CD4-positive, alpha-beta T cell (primary cell): ENCODE data around the gene DTWD2. TPM values are rescaled to one million over a fixed set of nuclear protein-coding genes. Genes with fewer than 3 reads are reported as not detected.
"Not testable (repeated sequence)": the region's sequence is repeated elsewhere in the genome, so short reads cannot be mapped to it uniquely, and the experiment has no call there.

Experiments
- ATAC-seq: fragments of 200-7000 bp; cut with Tn5 transposase; one replicate; pipeline ENCODE4 v1.10.0; 2022; ENCODE audit warnings: mild to moderate bottlenecking; ENCODE audit not compliant: poor library complexity
- CTCF ChIA-PET: fragments of 350-600 bp; sonication (Branson Sonifier 250); formaldehyde crosslinking; loops from one replicate; lab custom pipeline; 2021; ENCODE audit warnings: antibody characterized with exemption, inconsistent platforms; lab: Charles Lee
- POLR2A ChIA-PET: fragments of 350-600 bp; sonication (Branson Sonifier 250); formaldehyde crosslinking; loops from one replicate; lab custom pipeline; 2021; ENCODE audit warnings: antibody characterized with exemption, inconsistent platforms; lab: Charles Lee
- DNase-seq, 14 experiments: peaks; one replicate each; pipeline ENCODE4 v3.0.0-alpha.2; 2013 to 2020; ENCODE audit warnings: mixed read lengths in 2 of 14
- H3K27ac ChIP-seq, 2 donors: one replicate each; pipeline versions ENCODE4 v1.5.1 to v1.7.0; 2013; ENCODE audit warnings: low read length in 2 of 2, low read depth in 1 of 2, mild to moderate bottlenecking in 1 of 2
- H3K27me3 ChIP-seq, 2 experiments: 1 replicate in 1 of 2; 2 replicates in 1 of 2; pipeline versions ENCODE4 v1.6.1 to v1.7.0; 2013; ENCODE audit warnings: low read length in 2 of 2, control low read depth in 1 of 2, mild to moderate bottlenecking in 1 of 2, moderate library complexity in 1 of 2; ENCODE audit not compliant: insufficient read depth in 2 of 2, control insufficient read depth in 1 of 2
- H3K36me3 ChIP-seq: one replicate; pipeline ENCODE4 v1.6.1; 2013; ENCODE audit warnings: low read length, control low read depth; ENCODE audit not compliant: insufficient read depth
- H3K4me1 ChIP-seq: one replicate; pipeline ENCODE4 v1.6.1; 2013; ENCODE audit warnings: low read length, control low read depth; ENCODE audit not compliant: insufficient read depth
- H3K4me3 ChIP-seq: one replicate; pipeline ENCODE4 v1.5.1; 2013; ENCODE audit warnings: mild to moderate bottlenecking, low read length, moderate library complexity
- H3K9me3 ChIP-seq, 2 experiments: 1 replicate in 1 of 2; 2 replicates in 1 of 2; pipeline versions ENCODE4 v1.6.1 to v1.7.0; 2013; ENCODE audit warnings: low read length in 2 of 2, mild to moderate bottlenecking in 2 of 2, control low read depth in 1 of 2, moderate library complexity in 1 of 2; ENCODE audit not compliant: control insufficient read depth in 1 of 2, insufficient read depth in 1 of 2
- H3K27ac Mint-ChIP-seq: one replicate; pipeline ENCODE4 v1.8.0; 2020; ENCODE audit warnings: mixed read lengths
- H3K27me3 Mint-ChIP-seq: one replicate; pipeline ENCODE4 v1.8.0; 2021; ENCODE audit warnings: mixed read lengths
- H3K36me3 Mint-ChIP-seq: one replicate; pipeline ENCODE4 v1.8.0; 2021; ENCODE audit warnings: low read depth, mixed read lengths
- H3K4me1 Mint-ChIP-seq: one replicate; pipeline ENCODE4 v1.8.0; 2021; ENCODE audit warnings: low read depth, mixed read lengths
- H3K4me3 Mint-ChIP-seq: one replicate; pipeline ENCODE4 v1.8.0; 2020; ENCODE audit warnings: mild to moderate bottlenecking, mixed read lengths
- H3K9me3 Mint-ChIP-seq: one replicate; pipeline ENCODE4 v1.8.0; 2020; ENCODE audit warnings: mixed read lengths
- intact Hi-C, 2 experiments: fragments of 100-400 bp; cut with DNase I in 1 of 2; cut with micrococcal nuclease in 1 of 2; formaldehyde crosslinking; loops; one replicate each; pipeline versions ENCODE4 v1.15.1 to v1.9.0; 2023 to 2025; cut with DNase I, micrococcal nuclease
- total RNA-seq, 174 experiments: library from RNA in 2 of 174; stranded (reverse) in 2 of 174; gene quantifications; one replicate each; pipeline ENCODE4 v1.2.3 and lab custom pipeline; 2021 to 2026
- TF ChIP-seq, protein P1 (sequence below): fragments of 200-600 bp; IDR thresholded peaks from one replicate; pipeline ENCODE4 v1.8.0; 2022; ENCODE audit warnings: antibody characterized with exemption, mild to moderate bottlenecking

DTWD2 gene
- total RNA-seq, 2 experiments from 2014 or later: 2.1 to 2.3 TPM

DNA sequence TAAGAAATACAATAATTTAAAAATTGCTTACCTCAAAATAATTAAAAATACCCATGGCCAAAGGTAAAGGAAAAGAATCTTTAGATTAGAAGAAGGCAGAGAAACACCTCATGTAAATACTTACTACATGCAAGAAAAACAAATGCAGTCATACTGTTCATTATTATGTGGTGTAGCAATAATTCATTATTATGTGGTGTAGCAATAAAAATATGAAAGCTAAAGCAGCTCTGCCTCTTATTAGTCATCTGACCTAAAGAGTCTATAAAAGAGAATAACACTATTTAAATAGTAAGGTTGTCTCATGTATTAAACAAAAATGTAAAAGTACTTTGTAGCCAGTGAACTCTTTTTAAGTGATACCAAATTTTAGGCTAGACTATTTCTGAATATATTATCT lies 6.6 kb downstream of the DTWD2 start:
- Histone ChIP-seq H3K4me3 (no peak overlapping the region), H3K27me3 (no peaks in the 10 kb centered on the region), H3K36me3 (no peaks in the 10 kb centered on the region), H3K27ac (no peak overlapping the region), H3K9me3 (no peaks in the 10 kb centered on the region), H3K4me1 (no peaks in the 10 kb centered on the region)
- Mint-ChIP-seq H3K36me3 (peaks cover 41% of the 10 kb centered on the region), H3K27ac (no peak overlapping the region), H3K9me3 (no peaks in the 10 kb centered on the region), H3K4me3 (no peak overlapping the region), H3K4me1 (peaks cover 26% of the 10 kb centered on the region), H3K27me3 (no peaks in the 10 kb centered on the region)
- intact Hi-C loops: loop anchor here in 1 of 2 experiments (10.0 kb wide), 1 partner anchor 763 kb away; no protein-coding TSS in a partner anchor
- TF ChIP-seq, protein P1, sequence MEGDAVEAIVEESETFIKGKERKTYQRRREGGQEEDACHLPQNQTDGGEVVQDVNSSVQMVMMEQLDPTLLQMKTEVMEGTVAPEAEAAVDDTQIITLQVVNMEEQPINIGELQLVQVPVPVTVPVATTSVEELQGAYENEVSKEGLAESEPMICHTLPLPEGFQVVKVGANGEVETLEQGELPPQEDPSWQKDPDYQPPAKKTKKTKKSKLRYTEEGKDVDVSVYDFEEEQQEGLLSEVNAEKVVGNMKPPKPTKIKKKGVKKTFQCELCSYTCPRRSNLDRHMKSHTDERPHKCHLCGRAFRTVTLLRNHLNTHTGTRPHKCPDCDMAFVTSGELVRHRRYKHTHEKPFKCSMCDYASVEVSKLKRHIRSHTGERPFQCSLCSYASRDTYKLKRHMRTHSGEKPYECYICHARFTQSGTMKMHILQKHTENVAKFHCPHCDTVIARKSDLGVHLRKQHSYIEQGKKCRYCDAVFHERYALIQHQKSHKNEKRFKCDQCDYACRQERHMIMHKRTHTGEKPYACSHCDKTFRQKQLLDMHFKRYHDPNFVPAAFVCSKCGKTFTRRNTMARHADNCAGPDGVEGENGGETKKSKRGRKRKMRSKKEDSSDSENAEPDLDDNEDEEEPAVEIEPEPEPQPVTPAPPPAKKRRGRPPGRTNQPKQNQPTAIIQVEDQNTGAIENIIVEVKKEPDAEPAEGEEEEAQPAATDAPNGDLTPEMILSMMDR: no peak
- DNase-seq (no peak), ATAC-seq (no peak)
- ChIA-PET POLR2A (no interaction called here), CTCF (no interaction called here)

DNA sequence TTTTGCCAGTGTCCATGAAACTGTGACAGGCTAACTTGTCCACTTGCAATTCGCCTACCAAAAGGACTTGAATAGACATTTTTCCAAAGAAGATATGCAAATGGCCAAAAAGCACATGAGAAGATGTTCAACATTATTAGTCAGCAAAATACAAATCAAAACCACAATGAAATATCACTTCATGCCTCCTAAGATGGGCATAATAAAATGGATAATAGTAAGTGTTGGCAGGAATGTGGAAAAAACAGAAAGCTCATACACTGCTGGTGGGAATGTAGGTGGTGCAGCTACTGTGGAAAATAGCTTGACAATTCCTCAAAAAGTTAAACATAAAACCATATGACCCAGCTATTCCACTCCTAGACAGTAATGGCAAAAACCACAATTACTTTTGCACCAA lies 7.9 kb downstream of the DTWD2 start:
- Histone ChIP-seq H3K4me1 (no peaks in the 10 kb centered on the region), H3K36me3 (no peaks in the 10 kb centered on the region), H3K4me3 (no peak overlapping the region), H3K9me3 (no peaks in the 10 kb centered on the region), H3K27me3 (no peaks in the 10 kb centered on the region), H3K27ac (no peak overlapping the region)
- POLR2A ChIA-PET: no interaction called here
- Mint-ChIP-seq H3K27ac (no peak overlapping the region), H3K4me1 (peaks cover 16% of the 10 kb centered on the region), H3K9me3 (peaks cover 4% of the 10 kb centered on the region), H3K4me3 (no peak overlapping the region), H3K27me3 (no peaks in the 10 kb centered on the region), H3K36me3 (peaks cover 53% of the 10 kb centered on the region)
- intact Hi-C loops: loop anchor here in 1 of 2 experiments (10.0 kb wide), 1 partner anchor 764 kb away; no protein-coding TSS in a partner anchor
- ATAC-seq: no peak
- DNase-seq: no peak
- TF ChIP-seq, protein P1: no peak
- CTCF ChIA-PET: no interaction called here

GRCh38 chr5:118980017-118980416 lies 8.3 kb downstream of the DTWD2 start:
- TF ChIP-seq, protein P1: no peak
- DNase-seq (no peak), ATAC-seq (no peak)
- peaks cover 6% of the 10 kb centered on the region for H3K9me3 Mint-ChIP-seq
- ChIA-PET CTCF (no interaction called here), POLR2A (no interaction called here)
- Histone ChIP-seq H3K27me3 (no peaks in the 10 kb centered on the region), H3K36me3 (no peaks in the 10 kb centered on the region), H3K4me3 (no peak overlapping the region), H3K27ac (no peak overlapping the region), H3K9me3 (no peaks in the 10 kb centered on the region), H3K4me1 (no peaks in the 10 kb centered on the region)
- intact Hi-C loops: loop anchor here in 1 of 2 experiments (10.0 kb wide), 1 partner anchor 765 kb away; no protein-coding TSS in a partner anchor
- no peak overlapping the region for H3K27ac Mint-ChIP-seq
- H3K27me3 Mint-ChIP-seq: no peaks in the 10 kb centered on the region
- H3K36me3 Mint-ChIP-seq: peaks cover 53% of the 10 kb centered on the region
- H3K4me1 Mint-ChIP-seq: peaks cover 12% of the 10 kb centered on the region
- no peak overlapping the region for H3K4me3 Mint-ChIP-seq

DNA sequence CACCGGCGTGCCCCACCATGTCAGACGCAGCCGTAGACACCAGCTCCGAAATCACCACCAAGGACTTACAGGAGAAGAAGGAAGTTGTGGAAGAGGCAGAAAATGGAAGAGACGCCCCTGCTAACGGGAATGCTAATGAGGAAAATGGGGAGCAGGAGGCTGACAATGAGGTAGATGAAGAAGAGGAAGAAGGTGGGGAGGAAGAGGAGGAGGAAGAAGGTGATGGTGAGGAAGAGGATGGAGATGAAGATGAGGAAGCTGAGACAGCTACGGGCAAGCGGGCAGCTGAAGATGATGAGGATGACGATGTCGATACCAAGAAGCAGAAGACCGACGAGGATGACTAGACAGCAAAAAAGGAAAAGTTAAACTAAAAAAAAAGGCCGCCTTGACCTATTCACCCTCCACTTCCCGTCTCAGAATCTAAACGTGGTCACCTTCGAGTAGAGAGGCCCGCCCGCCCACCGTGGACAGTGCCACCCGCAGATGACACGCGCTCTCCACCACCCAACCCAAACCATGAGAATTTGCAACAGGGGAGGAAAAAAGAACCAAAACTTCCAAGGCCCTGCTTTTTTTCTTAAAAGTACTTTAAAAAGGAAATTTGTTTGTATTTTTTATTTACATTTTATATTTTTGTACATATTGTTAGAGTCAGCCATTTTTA lies 14.4 kb downstream of the DTWD2 start:
- H3K4me3 Mint-ChIP-seq, DNase-seq, H3K27me3 ChIP-seq, intact Hi-C loops, H3K4me1 ChIP-seq, H3K4me3 ChIP-seq, CTCF ChIA-PET, H3K27ac ChIP-seq, H3K36me3 ChIP-seq, ATAC-seq, H3K27me3 Mint-ChIP-seq, H3K27ac Mint-ChIP-seq, H3K9me3 ChIP-seq: not testable (repeated sequence)
- H3K36me3 Mint-ChIP-seq: peaks cover 53% of the 10 kb centered on the region
- POLR2A ChIA-PET: interaction anchor here (1.4 kb wide), 1 partner anchor 14 kb away, joined by 6 read pairs; no protein-coding TSS in a partner anchor
- H3K9me3 Mint-ChIP-seq: peaks cover 13% of the 10 kb centered on the region
- H3K4me1 Mint-ChIP-seq: peaks cover 15% of the 10 kb centered on the region
